ENCODE results near the gene MANSC1. TPM values are rescaled to one million over a fixed set of nuclear protein-coding genes. Genes with fewer than 3 reads are reported as not detected.

MANSC1 gene
- total and polyA plus RNA-seq, 2 of the 13 experiments (the other 11 are each of a cell fraction or from before 2014, with no cell fraction given), result 1.9 to 4.2 TPM

GRCh38 chr12:12365446-12365802, 15.4 kb upstream of the MANSC1 start:
- H3K27ac ChIP-seq (ENCODE audit: extremely low read length, insufficient read depth, low read length), result no peak overlapping the region
- BruUV-seq (replicated peaks), result no TSS peak
- 0 out of 5 replicates have a peak, but pooled peaks cover 1 to 4% of the 10 kb centered on the region in 2 experiments for H3K36me3 ChIP-seq (replicated peaks in 1 of 2; ENCODE audit: control insufficient read depth in 1 of 2, insufficient read depth in 2 of 2, low read length in 2 of 2)
- TF ChIP-seq SATB2 (CRISPR knock-in tag; IDR thresholded peaks at IDR 0.05) (no peak), ZNF235 (CRISPR knock-in tag; IDR thresholded peaks at IDR 0.05; ENCODE audit: borderline replicate concordance) (no peak), ZBTB10 (CRISPR knock-in tag; IDR thresholded peaks at IDR 0.05; ENCODE audit: borderline replicate concordance) (no peak), BCLAF1 (IDR thresholded peaks at IDR 0.05) (no peak), ZNF646 (CRISPR knock-in tag; IDR thresholded peaks at IDR 0.05) (no peak), DNMT3B (CRISPR knock-in tag; conservative IDR thresholded peaks at IDR 0.05) (no peak)
- TF ChIP-seq, protein P1, sequence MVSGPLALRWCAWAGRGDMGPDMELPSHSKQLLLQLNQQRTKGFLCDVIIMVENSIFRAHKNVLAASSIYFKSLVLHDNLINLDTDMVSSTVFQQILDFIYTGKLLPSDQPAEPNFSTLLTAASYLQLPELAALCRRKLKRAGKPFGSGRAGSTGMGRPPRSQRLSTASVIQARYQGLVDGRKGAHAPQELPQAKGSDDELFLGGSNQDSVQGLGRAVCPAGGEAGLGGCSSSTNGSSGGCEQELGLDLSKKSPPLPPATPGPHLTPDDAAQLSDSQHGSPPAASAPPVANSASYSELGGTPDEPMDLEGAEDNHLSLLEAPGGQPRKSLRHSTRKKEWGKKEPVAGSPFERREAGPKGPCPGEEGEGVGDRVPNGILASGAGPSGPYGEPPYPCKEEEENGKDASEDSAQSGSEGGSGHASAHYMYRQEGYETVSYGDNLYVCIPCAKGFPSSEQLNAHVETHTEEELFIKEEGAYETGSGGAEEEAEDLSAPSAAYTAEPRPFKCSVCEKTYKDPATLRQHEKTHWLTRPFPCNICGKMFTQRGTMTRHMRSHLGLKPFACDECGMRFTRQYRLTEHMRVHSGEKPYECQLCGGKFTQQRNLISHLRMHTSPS (CRISPR knock-in tag; IDR thresholded peaks at IDR 0.05; ENCODE audit: low read depth), result no peak
- no peaks in the 10 kb centered on the region for H3K4me1 ChIP-seq (ENCODE audit: insufficient read depth, low read length)
- no peaks in the 10 kb centered on the region for H3K9me3 ChIP-seq (ENCODE audit: low read length)
- no peak overlapping the region for H3K4me3 ChIP-seq (replicated peaks in 1 of 3; ENCODE audit: insufficient read depth in 1 of 3, low read depth in 2 of 3, low read length in 3 of 3)
- DNase-seq (ENCODE audit: low spot score) (no peak), ATAC-seq (no peak), FAIRE-seq (no peak)
- no peaks in the 10 kb centered on the region for H3K27me3 ChIP-seq (ENCODE audit: control insufficient read depth in 1 of 2, insufficient read depth in 2 of 2, low read length in 2 of 2)
- intact Hi-C loops (cut with micrococcal nuclease; ENCODE audit: unreplicated experiment) (no loop called here), in situ Hi-C loops (cut with HindIII; ENCODE audit: extremely low pct_ligation_motif_present, low pct_unique_long_range_greater_than_20kb) (no loop called here)
- H3K4me2 ChIP-seq (ENCODE audit: low read depth, low read length), result no peak overlapping the region
- POLR2A ChIA-PET, result interaction anchor here (3.9 kb wide), 1 partner anchor 8 kb away, joined by 21 read pairs; the partner anchor contains the start of gene BORCS5
- H2AFZ ChIP-seq (ENCODE audit: low read length), result no peak overlapping the region
- no peak overlapping the region for H3K9ac ChIP-seq (ENCODE audit: insufficient read depth, low read depth, low read length)
- H3K79me2 ChIP-seq (ENCODE audit: insufficient read depth, low read length), result no peaks in the 10 kb centered on the region
- no peaks in the 10 kb centered on the region for H4K20me1 ChIP-seq (ENCODE audit: insufficient read depth, low read length)
- WGBS (ENCODE audit: low lambda C conversion rate), result 97% methylated on average over 5 of the region's 5 CpGs
- CTCF ChIA-PET (ENCODE audit: low intra/inter-chr PET ratio, low total read pairs), result no interaction called here

Data from HepG2 (cell line).